H1 (cell line): Measurements from ENCODE around the gene AMIGO2. TPM values are rescaled to one million over a fixed set of nuclear protein-coding genes. Genes with fewer than 3 reads are reported as not detected.

ENCODE experiments used
- CTCF ChIA-PET: fragments of 300-600 bp; sonication (Branson Sonifier 250); formaldehyde crosslinking; loops from one replicate; lab custom pipeline; 2021; ENCODE audit not compliant: partially characterized antibody; lab: Charles Lee
- POLR2A ChIA-PET: fragments of 300-600 bp; sonication (Branson Sonifier 250); formaldehyde crosslinking; loops from one replicate; lab custom pipeline; 2021; ENCODE audit warnings: inconsistent platforms; ENCODE audit not compliant: partially characterized antibody; lab: Charles Lee
- DNase-seq, 2 experiments: peaks; one replicate each; pipeline versions ENCODE4 v3.0.0 to v3.0.0-alpha.2; 2010 to 2022; ENCODE audit warnings: low spot score in 2 of 2, low read depth in 1 of 2, mixed read lengths in 1 of 2
- FAIRE-seq: peaks from 2 replicates; lab custom pipeline; 2011; peaks lifted over from hg19 to GRCh38; lab: Jason Lieb, UNC
- H2AFZ ChIP-seq: 2 replicates; pipeline ENCODE4 v1.8.1; 2012; ENCODE audit warnings: low read length, inconsistent platforms
- H2AK5ac ChIP-seq: 2 replicates; pipeline ENCODE4 v1.6.1; 2013; ENCODE audit warnings: low read depth, low read length
- H2BK120ac ChIP-seq: replicated peaks from 2 replicates; pipeline ENCODE3; 2013; ENCODE audit warnings: low read depth, low read length, inconsistent platforms
- H2BK12ac ChIP-seq: 2 replicates; pipeline ENCODE4 v1.6.1; 2013; ENCODE audit warnings: low read depth, low read length
- H2BK15ac ChIP-seq: 2 replicates; pipeline ENCODE4 v1.6.1; 2013; ENCODE audit warnings: low read length
- H2BK20ac ChIP-seq: 2 replicates; pipeline ENCODE4 v1.6.1; 2013; ENCODE audit warnings: low read length
- H2BK5ac ChIP-seq: 2 replicates; pipeline ENCODE4 v1.6.1; 2013; ENCODE audit warnings: low read depth, low read length
- H3K14ac ChIP-seq: 2 replicates; pipeline ENCODE4 v1.6.1; 2013; ENCODE audit warnings: inconsistent platforms; ENCODE audit not compliant: insufficient read length
- H3K18ac ChIP-seq: 2 replicates; pipeline ENCODE4 v1.6.1; 2013; ENCODE audit warnings: low read length; ENCODE audit errors: extremely low read depth
- H3K23ac ChIP-seq: 2 replicates; pipeline ENCODE4 v1.6.1; 2013; ENCODE audit warnings: inconsistent platforms; ENCODE audit not compliant: insufficient read length
- H3K23me2 ChIP-seq: 2 replicates; pipeline ENCODE4 v1.6.1; 2013; ENCODE audit warnings: low read depth, low read length
- H3K27ac ChIP-seq: 2 replicates; pipeline ENCODE4 v1.6.1; 2011; ENCODE audit warnings: low read depth, low read length, inconsistent platforms
- H3K27me3 ChIP-seq, 4 experiments: replicated peaks in 1 of 4; 1 replicate in 1 of 4; 2 replicates in 3 of 4; pipeline versions ENCODE4 v1.6.1 to v1.8.1; 2011 to 2013; ENCODE audit warnings: low read length in 3 of 4, mild to moderate bottlenecking in 3 of 4, inconsistent platforms in 2 of 4, mixed read lengths in 2 of 4, moderate library complexity in 1 of 4; ENCODE audit not compliant: control insufficient read depth in 3 of 4, insufficient read depth in 3 of 4; ENCODE audit errors: extremely low read depth in 1 of 4
- H3K36me3 ChIP-seq, 4 experiments: 2 replicates each; pipeline versions ENCODE4 v1.6.1 to v1.8.1; 2011 to 2013; ENCODE audit warnings: mild to moderate bottlenecking in 4 of 4, low read length in 3 of 4, moderate library complexity in 2 of 4, control low read depth in 1 of 4, inconsistent platforms in 1 of 4; ENCODE audit not compliant: insufficient read depth in 4 of 4, control insufficient read depth in 2 of 4
- H3K4ac ChIP-seq: replicated peaks from 2 replicates; pipeline ENCODE3; 2013; ENCODE audit warnings: low read length, low read depth, mixed read lengths, inconsistent platforms; ENCODE audit not compliant: insufficient read length
- H3K4me1 ChIP-seq, 4 experiments: replicated peaks in 1 of 4; 1 replicate in 1 of 4; 2 replicates in 3 of 4; pipeline versions ENCODE4 v1.6.1 to v1.8.1; 2011 to 2013; ENCODE audit warnings: low read length in 3 of 4, inconsistent platforms in 2 of 4, mixed read lengths in 1 of 4; ENCODE audit not compliant: insufficient read depth in 4 of 4, control insufficient read depth in 3 of 4
- H3K4me2 ChIP-seq, 2 experiments: 2 replicates each; pipeline versions ENCODE4 v1.6.1 to v1.8.1; 2011 to 2013; ENCODE audit warnings: low read depth in 2 of 2, low read length in 2 of 2, control low read depth in 1 of 2, inconsistent platforms in 1 of 2, mild to moderate bottlenecking in 1 of 2; ENCODE audit not compliant: insufficient read depth in 1 of 2
- H3K4me3 ChIP-seq, 4 experiments: fragments of 200-600, 300-600 bp in 1 of 4; sonication (generic), shearing (Covaris generic), sonication (Bioruptor Twin) in 1 of 4; 2 replicates each; pipeline versions ENCODE4 v1.5.1 to v1.8.1; 2011 to 2016; ENCODE audit warnings: low read length in 4 of 4, low read depth in 3 of 4, control low read depth in 2 of 4, inconsistent platforms in 2 of 4, mild to moderate bottlenecking in 2 of 4, mixed read lengths in 1 of 4, moderate library complexity in 1 of 4; ENCODE audit not compliant: insufficient read depth in 2 of 4; ENCODE audit errors: extremely low read depth in 1 of 4
- H3K56ac ChIP-seq: replicated peaks from 2 replicates; pipeline ENCODE3; 2013; ENCODE audit warnings: low read depth, mild to moderate bottlenecking, mixed read lengths, low read length, inconsistent platforms; ENCODE audit not compliant: insufficient read length
- H3K79me1 ChIP-seq: 2 replicates; pipeline ENCODE4 v1.6.1; 2013; ENCODE audit warnings: low read depth, low read length, control low read depth
- H3K79me2 ChIP-seq, 2 experiments: 2 replicates each; pipeline versions ENCODE4 v1.6.1 to v1.8.1; 2012 to 2013; ENCODE audit warnings: low read length in 2 of 2, mild to moderate bottlenecking in 2 of 2, inconsistent platforms in 1 of 2; ENCODE audit not compliant: insufficient read depth in 2 of 2, control insufficient read depth in 1 of 2
- H3K9ac ChIP-seq, 4 experiments: replicated peaks in 1 of 4; 1 replicate in 1 of 4; 2 replicates in 3 of 4; pipeline versions ENCODE4 v1.6.1 to v1.8.1; 2011 to 2013; ENCODE audit warnings: low read depth in 3 of 4, low read length in 3 of 4, control low read depth in 2 of 4, mild to moderate bottlenecking in 2 of 4, moderate library complexity in 2 of 4, inconsistent platforms in 1 of 4; ENCODE audit errors: extremely low read depth in 1 of 4
- H3K9me3 ChIP-seq, 2 experiments: 2 replicates each; pipeline versions ENCODE4 v1.6.1 to v1.8.1; 2012 to 2013; ENCODE audit warnings: mild to moderate bottlenecking in 2 of 2, moderate library complexity in 2 of 2, control low read depth in 1 of 2, inconsistent platforms in 1 of 2, low read depth in 1 of 2, low read length in 1 of 2, mixed read lengths in 1 of 2; ENCODE audit not compliant: insufficient read depth in 2 of 2
- H4K20me1 ChIP-seq, 2 experiments: replicated peaks in 1 of 2; 2 replicates each; pipeline versions ENCODE3 to v1.8.1; 2011 to 2013; ENCODE audit warnings: inconsistent platforms in 2 of 2, low read length in 2 of 2, mild to moderate bottlenecking in 1 of 2; ENCODE audit not compliant: insufficient read depth in 2 of 2, control insufficient read depth in 1 of 2
- H4K5ac ChIP-seq: 2 replicates; pipeline ENCODE4 v1.6.1; 2013; ENCODE audit warnings: low read length, low read depth, mixed read lengths, inconsistent platforms; ENCODE audit not compliant: insufficient read length
- H4K8ac ChIP-seq: 2 replicates; pipeline ENCODE4 v1.8.0; 2013; ENCODE audit warnings: mild to moderate bottlenecking, moderate library complexity, low read length, inconsistent platforms; ENCODE audit not compliant: insufficient read depth; ENCODE audit errors: extremely low read depth
- H4K91ac ChIP-seq: replicated peaks from 2 replicates; pipeline ENCODE3; 2013; ENCODE audit warnings: low read length, mixed read lengths, inconsistent platforms; ENCODE audit not compliant: insufficient read length
- CBX8 ChIP-seq: fragments of 300-800, 300-1000 bp; sonication (generic); IDR thresholded peaks from 2 replicates; pipeline ENCODE4 v1.7.1; 2016; ENCODE audit warnings: low read depth, low read length, borderline replicate concordance
- CREB1 ChIP-seq: IDR thresholded peaks from 2 replicates; pipeline ENCODE4 v1.6.1; 2012; ENCODE audit warnings: inconsistent platforms
- KDM5A ChIP-seq: fragments of 200-600 bp; IDR thresholded peaks from 2 replicates; pipeline ENCODE4 v1.7.1; 2012; ENCODE audit warnings: mild to moderate bottlenecking, low read length, inconsistent platforms, mixed read lengths
- TAF1 ChIP-seq: IDR thresholded peaks from 2 replicates; pipeline ENCODE4 v1.6.1; 2011; ENCODE audit warnings: mild to moderate bottlenecking, low read depth, low read length
- polyA plus RNA-seq, 7 experiments: library from polyadenylated mRNA; depleted of rRNA in 3 of 7; stranded (reverse) in 5 of 7; unstranded in 2 of 7; fragments of >200 nt in 5 of 7; fragments of 200-250 nt in 2 of 7; gene quantifications; 1 replicate in 5 of 7; 2 replicates in 1 of 7; 4 replicates in 1 of 7; pipeline versions ENCODE4 v1.2.1 to v1.2.3, GENCODE V29; 2011 to 2013; ENCODE audit warnings: missing spikeins in 2 of 7, mixed read lengths in 2 of 7
- total RNA-seq: library from RNA; stranded (reverse); fragmentation: NEBNext Ultra II Directional; extraction: Animal tissue kit (Norgen Biotek cat#: 25700); gene quantifications from 2 replicates; pipeline ENCODE4 v1.2.1, GENCODE V29; 2021

The AMIGO2 gene
- total and polyA plus RNA-seq, 2 of the 8 experiments (the other 6 are each of a cell fraction or from before 2014, with no cell fraction given), result 1.7 to 3.3 TPM

DNA sequence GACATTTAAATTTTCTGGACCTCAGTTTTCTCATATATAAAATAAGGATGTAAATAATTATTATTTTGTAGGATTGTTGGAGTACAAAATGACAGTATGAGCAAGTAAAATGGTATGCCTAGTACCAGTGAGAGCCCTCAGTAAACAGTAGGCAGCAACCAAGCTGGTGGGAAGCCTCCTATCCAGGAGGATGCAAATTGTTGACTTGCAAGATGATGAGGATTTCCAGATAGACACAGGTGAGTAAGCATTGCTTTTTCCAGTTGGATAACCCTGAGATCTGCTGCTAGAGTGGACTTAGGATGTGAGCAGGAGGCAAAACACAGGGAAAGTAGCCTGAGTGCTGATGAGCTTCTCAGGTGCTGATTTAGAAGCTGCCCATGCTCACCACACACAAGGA, 28.2 kb upstream of the AMIGO2 start:
- CTCF ChIA-PET, result interaction anchor here (0.8 kb wide), 1 partner anchor 199 kb away, joined by 3 read pairs; no protein-coding TSS in a partner anchor
- no peak overlapping the region for H2AK5ac ChIP-seq
- H3K4me2 ChIP-seq, result no peak overlapping the region
- H3K27ac ChIP-seq, result no peak overlapping the region
- no peak overlapping the region for H3K4me3 ChIP-seq
- H2AFZ ChIP-seq, result no peak overlapping the region
- H4K5ac ChIP-seq, result no peak overlapping the region
- H3K23ac ChIP-seq, result no peak overlapping the region
- H2BK5ac ChIP-seq, result no peak overlapping the region
- H3K9me3 ChIP-seq, result no peaks in the 10 kb centered on the region
- no peak overlapping the region for H2BK20ac ChIP-seq
- no peak overlapping the region for H3K4ac ChIP-seq
- no peak overlapping the region for H2BK12ac ChIP-seq
- no peaks in the 10 kb centered on the region for H3K79me2 ChIP-seq
- H3K9ac ChIP-seq, result no peak overlapping the region
- H2BK15ac ChIP-seq, result no peak overlapping the region
- POLR2A ChIA-PET, result no interaction called here
- H3K14ac ChIP-seq, result no peak overlapping the region
- FAIRE-seq (no peak), DNase-seq (no peak)
- H2BK120ac ChIP-seq, result no peak overlapping the region
- no peaks in the 10 kb centered on the region for H3K4me1 ChIP-seq
- H3K23me2 ChIP-seq, result no peaks in the 10 kb centered on the region
- H3K27me3 ChIP-seq, result no peaks in the 10 kb centered on the region
- H3K36me3 ChIP-seq, result no peaks in the 10 kb centered on the region
- H4K20me1 ChIP-seq, result no peaks in the 10 kb centered on the region
- H3K18ac ChIP-seq, result no peak overlapping the region
- no peak overlapping the region for H3K56ac ChIP-seq
- no peaks in the 10 kb centered on the region for H3K79me1 ChIP-seq
- H4K8ac ChIP-seq, result no peak overlapping the region
- no peak overlapping the region for H4K91ac ChIP-seq
- TF ChIP-seq KDM5A (no peak), CBX8 (no peak), TAF1 (no peak), CREB1 (no peak)
